ENCODE results near the gene TRPM4. TPM values are rescaled to one million over a fixed set of nuclear protein-coding genes. Genes with fewer than 3 reads are reported as not detected.

Gene TRPM4
- total and polyA plus RNA-seq, 2 of the 13 experiments (the other 11 are each of a cell fraction or from before 2014, with no cell fraction given), result 1.9 to 4.3 TPM

- TF ChIP-seq, protein P1, sequence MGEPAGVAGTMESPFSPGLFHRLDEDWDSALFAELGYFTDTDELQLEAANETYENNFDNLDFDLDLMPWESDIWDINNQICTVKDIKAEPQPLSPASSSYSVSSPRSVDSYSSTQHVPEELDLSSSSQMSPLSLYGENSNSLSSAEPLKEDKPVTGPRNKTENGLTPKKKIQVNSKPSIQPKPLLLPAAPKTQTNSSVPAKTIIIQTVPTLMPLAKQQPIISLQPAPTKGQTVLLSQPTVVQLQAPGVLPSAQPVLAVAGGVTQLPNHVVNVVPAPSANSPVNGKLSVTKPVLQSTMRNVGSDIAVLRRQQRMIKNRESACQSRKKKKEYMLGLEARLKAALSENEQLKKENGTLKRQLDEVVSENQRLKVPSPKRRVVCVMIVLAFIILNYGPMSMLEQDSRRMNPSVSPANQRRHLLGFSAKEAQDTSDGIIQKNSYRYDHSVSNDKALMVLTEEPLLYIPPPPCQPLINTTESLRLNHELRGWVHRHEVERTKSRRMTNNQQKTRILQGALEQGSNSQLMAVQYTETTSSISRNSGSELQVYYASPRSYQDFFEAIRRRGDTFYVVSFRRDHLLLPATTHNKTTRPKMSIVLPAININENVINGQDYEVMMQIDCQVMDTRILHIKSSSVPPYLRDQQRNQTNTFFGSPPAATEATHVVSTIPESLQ (CRISPR knock-in tag; conservative IDR thresholded peaks at IDR 0.05), result no peak
- no peak for TF ChIP-seq ETS1 (CRISPR knock-in tag; IDR thresholded peaks at IDR 0.05)
Measured at GRCh38 chr19:49217382-49217781, 59.8 kb downstream of the TRPM4 start (continued).

- Histone ChIP-seq H2AFZ (ENCODE audit: low read length) (no peak overlapping the region), H3K9me3 (ENCODE audit: low read length) (no peaks in the 10 kb centered on the region), H4K20me1 (ENCODE audit: insufficient read depth, low read length) (no peaks in the 10 kb centered on the region), H3K9ac (ENCODE audit: insufficient read depth, low read depth, low read length) (no peak overlapping the region), H3K4me1 (ENCODE audit: insufficient read depth, low read length) (peaks cover 10% of the 10 kb centered on the region), H3K79me2 (ENCODE audit: insufficient read depth, low read length) (no peaks in the 10 kb centered on the region), H3K4me2 (ENCODE audit: low read depth, low read length) (no peak overlapping the region), H3K4me3 (replicated peaks in 1 of 3; ENCODE audit: insufficient read depth in 1 of 3, low read depth in 2 of 3, low read length in 3 of 3) (no peak overlapping the region), H3K27ac (ENCODE audit: extremely low read length, insufficient read depth, low read length) (no peak overlapping the region), H3K27me3 (ENCODE audit: control insufficient read depth in 1 of 2, insufficient read depth in 2 of 2, low read length in 2 of 2) (no peaks in the 10 kb centered on the region), H3K36me3 (replicated peaks in 1 of 2; ENCODE audit: control insufficient read depth in 1 of 2, insufficient read depth in 2 of 2, low read length in 2 of 2) (no peaks in the 10 kb centered on the region)
- FAIRE-seq (no peak), DNase-seq (ENCODE audit: low spot score) (no peak), ATAC-seq (no peak)
- CTCF ChIA-PET (ENCODE audit: low intra/inter-chr PET ratio, low total read pairs), result no interaction called here
- no TSS peak for BruUV-seq (replicated peaks)
- intact Hi-C loops (cut with micrococcal nuclease; ENCODE audit: unreplicated experiment) (no loop called here), in situ Hi-C loops (cut with HindIII; ENCODE audit: extremely low pct_ligation_motif_present, low pct_unique_long_range_greater_than_20kb) (no loop called here)
- POLR2A ChIA-PET, result no interaction called here
- WGBS (ENCODE audit: low lambda C conversion rate), result 7% methylated on average over 2 of the region's 6 CpGs
- TF ChIP-seq SOX13 (IDR thresholded peaks at IDR 0.05) (no peak), SOX13 (CRISPR knock-in tag; conservative IDR thresholded peaks at IDR 0.05 in 1 of 2, IDR thresholded peaks at IDR 0.05 in 1 of 2) (no peak), WIZ (CRISPR knock-in tag; IDR thresholded peaks at IDR 0.05) (no peak), ZFAT (CRISPR knock-in tag; conservative IDR thresholded peaks at IDR 0.05) (no peak), ZNF790 (CRISPR knock-in tag; IDR thresholded peaks at IDR 0.05; ENCODE audit: borderline replicate concordance) (no peak), ZNF317 (CRISPR knock-in tag; IDR thresholded peaks at IDR 0.05) (no peak), ZNF879 (CRISPR knock-in tag; IDR thresholded peaks at IDR 0.05) (no peak), ZNF281 (CRISPR knock-in tag; IDR thresholded peaks at IDR 0.05; ENCODE audit: borderline replicate concordance) (no peak), ZNF101 (CRISPR knock-in tag; IDR thresholded peaks at IDR 0.05; ENCODE audit: borderline replicate concordance, low read depth) (no peak), HNF1B (CRISPR knock-in tag; IDR thresholded peaks at IDR 0.05) (no peak), ZNF75D (CRISPR knock-in tag; IDR thresholded peaks at IDR 0.05; ENCODE audit: borderline replicate concordance) (no peak), RBFOX2 (IDR thresholded peaks at IDR 0.05; ENCODE audit: low read depth, low read length) (no peak)
Measured at GRCh38 chr19:49222011-49222410, 64.4 kb downstream of the TRPM4 start.

All from HepG2 (cell line).